Measurements from ENCODE around the gene TRRAP.

DNA sequence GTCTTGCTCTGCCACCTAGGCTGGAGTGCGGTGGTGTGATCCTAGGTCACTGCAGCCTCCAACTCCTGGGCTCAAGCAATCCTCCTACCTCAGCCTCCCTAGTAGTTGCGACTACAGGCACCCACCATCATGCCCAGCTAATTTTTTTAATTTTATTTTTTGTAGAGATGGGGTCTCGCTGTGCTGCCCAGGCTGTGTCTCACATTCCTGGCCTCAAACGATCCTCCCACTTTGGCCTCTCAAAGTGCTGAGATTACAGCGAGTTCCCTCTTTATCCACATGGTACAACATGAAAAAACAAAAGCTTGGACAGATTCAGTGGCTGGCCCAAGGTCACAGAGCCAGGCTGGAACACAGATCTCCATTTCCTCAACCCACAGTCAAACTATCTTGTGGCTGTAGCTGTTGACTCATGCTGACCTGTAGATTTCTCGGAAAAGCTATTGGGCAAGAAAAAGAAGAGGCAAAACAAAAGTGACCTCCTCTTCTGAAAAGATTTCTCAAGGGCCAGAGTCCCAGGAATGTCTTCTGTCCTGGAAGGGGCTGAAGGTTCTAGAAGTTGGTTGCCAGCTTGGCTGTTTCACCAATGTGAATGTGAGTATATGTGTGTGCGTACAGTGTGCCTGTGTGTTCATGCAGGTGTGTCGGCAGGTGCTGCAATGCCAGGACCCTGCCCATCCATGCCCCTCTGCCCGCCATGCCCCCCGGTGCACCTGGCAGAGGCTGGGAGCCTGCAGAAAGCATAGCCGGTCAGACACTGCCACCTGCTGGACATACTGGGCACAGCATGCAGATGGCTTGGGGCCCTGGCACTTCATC lies 36.9 kb upstream of the TRRAP start:
- TF ChIP-seq, protein P1, sequence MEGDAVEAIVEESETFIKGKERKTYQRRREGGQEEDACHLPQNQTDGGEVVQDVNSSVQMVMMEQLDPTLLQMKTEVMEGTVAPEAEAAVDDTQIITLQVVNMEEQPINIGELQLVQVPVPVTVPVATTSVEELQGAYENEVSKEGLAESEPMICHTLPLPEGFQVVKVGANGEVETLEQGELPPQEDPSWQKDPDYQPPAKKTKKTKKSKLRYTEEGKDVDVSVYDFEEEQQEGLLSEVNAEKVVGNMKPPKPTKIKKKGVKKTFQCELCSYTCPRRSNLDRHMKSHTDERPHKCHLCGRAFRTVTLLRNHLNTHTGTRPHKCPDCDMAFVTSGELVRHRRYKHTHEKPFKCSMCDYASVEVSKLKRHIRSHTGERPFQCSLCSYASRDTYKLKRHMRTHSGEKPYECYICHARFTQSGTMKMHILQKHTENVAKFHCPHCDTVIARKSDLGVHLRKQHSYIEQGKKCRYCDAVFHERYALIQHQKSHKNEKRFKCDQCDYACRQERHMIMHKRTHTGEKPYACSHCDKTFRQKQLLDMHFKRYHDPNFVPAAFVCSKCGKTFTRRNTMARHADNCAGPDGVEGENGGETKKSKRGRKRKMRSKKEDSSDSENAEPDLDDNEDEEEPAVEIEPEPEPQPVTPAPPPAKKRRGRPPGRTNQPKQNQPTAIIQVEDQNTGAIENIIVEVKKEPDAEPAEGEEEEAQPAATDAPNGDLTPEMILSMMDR (IDR thresholded peaks at IDR 0.05; ENCODE audit: low read depth, low read length, missing input control) = peak; percentile 95
- TF ChIP-seq JUND (IDR thresholded peaks at IDR 0.05) (peak in 1 of 2 donors; percentile 24), NR2F2 (IDR thresholded peaks at IDR 0.05) (no peak), GABPA (IDR thresholded peaks at IDR 0.05 in 1 of 2, conservative IDR thresholded peaks at IDR 0.05 in 1 of 2) (no peak), EGR1 (IDR thresholded peaks at IDR 0.05; ENCODE audit: low read depth in 2 of 2) (no peak), TAF1 (conservative IDR thresholded peaks at IDR 0.05) (no peak), FOXA1 (IDR thresholded peaks at IDR 0.05) (no peak), YY1 (IDR thresholded peaks at IDR 0.05) (no peak), SP1 (IDR thresholded peaks at IDR 0.05) (no peak), RAD21 (IDR thresholded peaks at IDR 0.05) (peak; percentile 91 to 95), FOXA2 (IDR thresholded peaks at IDR 0.05) (no peak)
- TF ChIP-seq, protein P2, sequence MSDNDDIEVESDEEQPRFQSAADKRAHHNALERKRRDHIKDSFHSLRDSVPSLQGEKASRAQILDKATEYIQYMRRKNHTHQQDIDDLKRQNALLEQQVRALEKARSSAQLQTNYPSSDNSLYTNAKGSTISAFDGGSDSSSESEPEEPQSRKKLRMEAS (IDR thresholded peaks at IDR 0.05) = no peak
